GM21825 (cell line): Measurements from ENCODE around the gene HLA-E.
"Not testable (repeated sequence)": the region's sequence is repeated elsewhere in the genome, so short reads cannot be mapped to it uniquely, and the experiment has no call there.

Experiments used
- ATAC-seq: cut with Tn5 transposase; IDR thresholded peaks from one replicate; pipeline ENCODE4 v1.9.1; 2021; ENCODE audit warnings: mild to moderate bottlenecking, moderate library complexity; ENCODE audit not compliant: unreplicated experiment

The HLA-E gene

DNA sequence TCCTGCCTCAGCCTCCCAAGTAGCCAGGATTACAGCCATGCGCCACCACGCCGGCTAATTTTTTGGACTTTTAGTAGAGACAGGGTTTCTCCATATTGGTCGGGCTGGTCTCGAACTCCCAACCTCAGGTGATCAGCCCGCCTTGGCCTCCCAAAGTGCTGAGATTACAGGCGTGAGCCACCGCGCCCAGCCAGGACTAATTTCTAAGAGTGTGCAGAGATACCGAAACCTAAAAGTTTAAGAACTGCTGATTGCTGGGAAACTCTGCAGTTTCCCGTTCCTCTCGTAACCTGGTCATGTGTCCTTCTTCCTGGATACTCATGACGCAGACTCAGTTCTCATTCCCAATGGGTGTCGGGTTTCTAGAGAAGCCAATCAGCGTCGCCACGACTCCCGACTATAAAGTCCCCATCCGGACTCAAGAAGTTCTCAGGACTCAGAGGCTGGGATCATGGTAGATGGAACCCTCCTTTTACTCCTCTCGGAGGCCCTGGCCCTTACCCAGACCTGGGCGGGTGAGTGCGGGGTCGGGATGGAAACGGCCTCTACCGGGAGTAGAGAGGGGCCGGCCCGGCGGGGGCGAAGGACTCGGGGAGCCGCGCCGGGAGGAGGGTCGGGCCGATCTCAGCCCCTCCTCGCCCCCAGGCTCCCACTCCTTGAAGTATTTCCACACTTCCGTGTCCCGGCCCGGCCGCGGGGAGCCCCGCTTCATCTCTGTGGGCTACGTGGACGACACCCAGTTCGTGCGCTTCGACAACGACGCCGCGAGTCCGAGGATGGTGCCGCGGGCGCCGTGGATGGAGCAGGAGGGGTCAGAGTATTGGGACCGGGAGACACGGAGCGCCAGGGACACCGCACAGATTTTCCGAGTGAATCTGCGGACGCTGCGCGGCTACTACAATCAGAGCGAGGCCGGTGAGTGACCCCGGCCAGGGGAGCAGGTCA is at the start of gene HLA-E:
Gene HLA-E, plus strand, starts transcription at position 429 of the 945 bp plus-strand sequence. Its CDS starts 23 bp downstream, at position 452.
- peak; percentile 85 for ATAC-seq

GRCh38 chr6:30441171-30441570 is 48.1 kb upstream of the HLA-E start:
- ATAC-seq, result no peak

DNA sequence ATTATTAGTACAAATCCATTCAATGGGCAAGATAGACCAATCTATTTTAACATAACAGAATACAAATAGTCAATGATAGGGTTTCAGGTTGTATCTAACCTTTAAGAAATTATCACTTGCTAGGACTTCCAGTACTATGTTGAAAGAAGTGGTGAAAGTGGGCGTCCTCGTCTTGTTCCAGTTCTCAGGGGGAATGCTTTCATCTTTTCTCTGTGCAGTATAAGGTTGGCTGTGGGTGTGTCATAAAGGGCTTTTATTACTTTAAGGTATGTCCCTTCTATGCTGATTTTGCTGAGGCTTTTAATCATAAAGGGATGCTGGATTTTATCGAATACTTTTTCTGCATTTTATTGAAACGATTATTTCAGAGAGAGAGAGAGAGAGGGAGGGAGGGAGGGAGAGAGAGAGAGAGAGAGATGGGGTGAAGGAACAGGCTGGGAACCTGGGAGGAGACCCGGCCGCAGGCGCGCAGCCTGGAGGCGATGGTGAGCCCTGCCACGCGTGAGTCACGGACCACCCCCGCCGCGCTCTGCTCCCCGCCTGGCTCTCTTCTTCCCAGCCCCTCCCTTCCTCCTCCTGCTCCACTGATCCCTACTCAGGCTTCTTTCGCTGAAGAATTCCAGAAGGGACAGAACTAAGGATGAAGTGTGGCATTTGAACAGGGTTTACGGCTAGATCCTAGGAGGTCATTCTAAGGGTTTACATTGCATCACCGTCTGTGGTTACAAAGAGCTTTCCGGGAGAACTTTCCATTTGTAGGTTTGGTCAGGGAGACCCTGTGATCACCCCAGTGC is 45.5 kb upstream of the HLA-E start:
- ATAC-seq, result no peak

GRCh38 chr6:30444451-30444742 is 44.9 kb upstream of the HLA-E start:
- no peak for ATAC-seq

DNA sequence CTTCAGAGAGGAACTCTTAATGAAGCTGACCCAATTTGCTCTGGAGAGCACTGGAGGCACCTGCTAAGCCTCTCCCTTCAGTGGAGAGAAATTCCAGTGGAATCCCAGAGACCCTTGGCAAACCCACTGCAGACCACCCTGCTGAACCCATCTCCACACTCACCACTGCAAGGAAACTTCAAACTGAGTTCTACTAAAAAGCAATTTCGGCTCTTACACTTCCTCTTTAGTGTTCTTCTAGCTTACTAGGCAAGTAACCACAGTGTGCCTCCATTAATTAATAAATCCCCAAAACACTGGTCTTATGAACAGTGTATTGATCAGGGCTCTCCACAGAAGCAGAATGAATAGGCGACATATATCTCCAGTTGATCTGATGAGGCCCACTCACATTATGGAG is 43.0 kb upstream of the HLA-E start:
- no peak for ATAC-seq

GRCh38 chr6:30447237-30447636 is 42.1 kb upstream of the HLA-E start:
- no peak for ATAC-seq

- no peak for ATAC-seq
These were observed 38.8 kb upstream of the HLA-E start for GRCh38 chr6:30450548-30450908.

GRCh38 chr6:30450909-30451841 is 38.1 kb upstream of the HLA-E start:
- no peak for ATAC-seq

DNA sequence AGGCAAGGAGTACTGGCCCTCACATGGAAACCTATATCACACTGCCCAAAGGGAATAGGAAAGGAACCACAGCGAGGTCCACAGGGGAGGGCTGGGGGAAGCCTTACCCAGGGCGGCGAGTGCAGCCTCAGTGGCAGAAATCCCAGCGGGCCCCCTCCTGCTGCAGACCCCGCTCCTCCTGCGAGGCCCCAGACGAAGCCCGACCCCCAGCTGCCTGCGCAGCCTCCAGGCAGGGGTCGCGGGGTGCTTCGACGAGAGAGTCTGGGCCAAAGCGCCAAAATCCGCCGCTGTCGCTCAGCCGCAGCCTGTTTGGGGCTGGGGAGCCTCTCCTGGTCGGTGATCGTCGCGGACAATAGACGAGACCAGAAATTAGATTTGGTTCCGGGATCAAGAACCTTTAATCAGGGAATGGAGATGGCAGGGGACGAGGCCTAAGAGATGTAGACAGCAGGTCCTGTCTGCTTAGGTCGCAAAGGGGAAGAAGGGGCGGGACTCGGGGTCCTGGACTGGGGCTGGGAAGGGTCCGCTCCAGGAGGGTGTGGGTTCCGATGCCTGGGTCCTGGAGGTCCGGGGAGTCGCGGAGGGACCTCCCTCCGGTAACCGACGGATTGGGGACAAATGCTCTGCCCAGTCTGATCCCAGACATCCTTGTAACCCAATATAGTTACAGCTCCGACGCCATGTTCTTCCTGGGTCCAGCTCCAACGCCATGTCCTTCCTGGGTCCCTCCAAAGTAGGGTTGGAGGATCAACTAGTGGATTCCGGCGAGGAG is 36.4 kb upstream of the HLA-E start:
- ATAC-seq, result no peak

DNA sequence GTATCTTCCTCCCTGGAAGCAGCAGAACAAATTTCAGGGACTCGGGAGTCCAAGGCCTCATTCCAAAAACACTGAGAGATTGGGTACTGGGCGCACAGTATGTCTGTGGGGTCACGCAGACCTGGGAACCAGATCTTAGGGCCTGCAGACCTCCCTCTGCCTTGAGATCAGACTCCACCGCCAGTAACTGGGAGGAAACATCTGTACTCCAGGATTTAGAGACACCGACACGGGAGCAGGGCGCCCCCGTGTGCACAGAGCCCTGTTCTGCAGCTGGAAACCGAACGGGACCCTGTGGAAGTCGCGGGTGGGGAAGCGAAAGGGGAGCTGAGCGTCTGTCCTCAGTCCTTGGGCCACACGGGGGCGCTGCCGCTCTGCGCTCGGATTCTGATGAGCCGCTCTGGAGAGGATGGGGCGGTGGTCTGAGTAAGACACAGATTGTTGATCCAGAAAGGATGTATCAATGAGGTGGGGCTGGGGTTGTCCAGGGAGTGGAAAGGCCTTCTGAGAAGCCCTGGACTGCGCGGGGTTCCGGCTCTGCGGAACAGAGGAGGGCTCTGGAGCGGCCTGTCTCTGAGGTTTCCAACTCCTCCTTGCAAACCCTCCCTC is 35.7 kb upstream of the HLA-E start:
- peak; percentile 53 for ATAC-seq

GRCh38 chr6:30459145-30459544 is 30.2 kb upstream of the HLA-E start:
- no peak for ATAC-seq

GRCh38 chr6:30461055-30461454 is 28.3 kb upstream of the HLA-E start:
- no peak for ATAC-seq

DNA sequence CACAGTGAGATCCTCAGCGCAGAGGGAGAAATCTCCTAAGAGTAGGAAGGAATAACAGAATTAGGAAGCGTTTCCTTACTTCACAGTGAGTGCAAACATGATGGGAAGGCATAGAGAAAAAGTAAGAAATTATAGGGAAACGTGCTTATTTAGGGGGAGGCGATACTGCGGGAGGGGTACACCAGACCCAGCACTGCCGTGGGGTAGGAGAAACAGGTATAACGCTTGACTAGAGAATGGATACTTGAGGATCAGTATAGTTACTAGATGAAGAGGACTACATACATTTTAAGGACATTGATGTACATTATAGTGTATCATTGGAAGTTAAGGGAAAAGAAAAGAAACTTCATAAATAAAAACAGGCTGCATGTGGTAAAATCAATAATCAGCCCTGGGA is 26.8 kb upstream of the HLA-E start:
- ATAC-seq, result no peak

DNA sequence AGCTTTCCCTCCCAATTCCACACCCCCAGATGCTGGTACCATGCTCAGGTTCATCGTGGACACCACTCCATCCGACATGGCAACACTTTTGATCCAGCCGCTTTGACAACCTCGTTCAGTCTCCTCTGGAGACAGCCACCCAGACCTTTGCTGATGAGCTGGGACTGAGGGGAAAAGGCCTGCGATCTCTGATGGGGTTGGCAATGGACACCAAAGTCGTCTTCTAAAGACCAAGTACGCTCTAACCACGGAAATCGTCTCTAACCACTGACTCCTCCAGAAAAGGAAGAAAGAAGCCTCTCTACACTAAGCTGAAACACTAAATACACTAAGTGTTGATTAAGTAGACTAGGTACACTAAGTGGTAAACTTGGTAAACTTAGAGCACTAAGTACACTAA is 26.1 kb upstream of the HLA-E start:
- no peak for ATAC-seq

- no peak for ATAC-seq
These were observed 25.4 kb upstream of the HLA-E start for GRCh38 chr6:30463651-30464618.

- ATAC-seq, result no peak
These were observed 23.6 kb upstream of the HLA-E start for GRCh38 chr6:30465595-30466306.

- no peak for ATAC-seq
These were observed 18.3 kb upstream of the HLA-E start for GRCh38 chr6:30470968-30471367.

- ATAC-seq, result not testable (repeated sequence)
These were observed 14.2 kb upstream of the HLA-E start for GRCh38 chr6:30475116-30475515.
